Astrocyte of the spinal cord (primary cell): Measurements from ENCODE around the gene ETS2.

Source experiments
- DNase-seq: peaks from one replicate; pipeline ENCODE4 v3.0.0; 2011; ENCODE audit warnings: low read depth, low spot score
- H3K4me3 ChIP-seq: 2 replicates; pipeline ENCODE4 v1.5.1; 2011; ENCODE audit warnings: low read depth, mild to moderate bottlenecking, low read length, moderate library complexity
- CTCF ChIP-seq: IDR thresholded peaks from 2 replicates; pipeline ENCODE4 v1.5.1; 2012; ENCODE audit warnings: low read depth, mild to moderate bottlenecking, low read length, inconsistent platforms
- in situ Hi-C: cut with HindIII; loops from 2 replicates; pipeline ENCODE4 v1.10.0; 2017; ENCODE audit warnings: low sequenced_read_pairs

ETS2 gene

GRCh38 chr21:38809198-38809878, 3.6 kb downstream of the ETS2 start:
- no peak for TF ChIP-seq CTCF
- no peak overlapping the region for H3K4me3 ChIP-seq
- DNase-seq: no peak
- in situ Hi-C loops: loop anchor here (25.0 kb wide), 1 partner anchor 128 kb away; no protein-coding TSS in a partner anchor

DNA sequence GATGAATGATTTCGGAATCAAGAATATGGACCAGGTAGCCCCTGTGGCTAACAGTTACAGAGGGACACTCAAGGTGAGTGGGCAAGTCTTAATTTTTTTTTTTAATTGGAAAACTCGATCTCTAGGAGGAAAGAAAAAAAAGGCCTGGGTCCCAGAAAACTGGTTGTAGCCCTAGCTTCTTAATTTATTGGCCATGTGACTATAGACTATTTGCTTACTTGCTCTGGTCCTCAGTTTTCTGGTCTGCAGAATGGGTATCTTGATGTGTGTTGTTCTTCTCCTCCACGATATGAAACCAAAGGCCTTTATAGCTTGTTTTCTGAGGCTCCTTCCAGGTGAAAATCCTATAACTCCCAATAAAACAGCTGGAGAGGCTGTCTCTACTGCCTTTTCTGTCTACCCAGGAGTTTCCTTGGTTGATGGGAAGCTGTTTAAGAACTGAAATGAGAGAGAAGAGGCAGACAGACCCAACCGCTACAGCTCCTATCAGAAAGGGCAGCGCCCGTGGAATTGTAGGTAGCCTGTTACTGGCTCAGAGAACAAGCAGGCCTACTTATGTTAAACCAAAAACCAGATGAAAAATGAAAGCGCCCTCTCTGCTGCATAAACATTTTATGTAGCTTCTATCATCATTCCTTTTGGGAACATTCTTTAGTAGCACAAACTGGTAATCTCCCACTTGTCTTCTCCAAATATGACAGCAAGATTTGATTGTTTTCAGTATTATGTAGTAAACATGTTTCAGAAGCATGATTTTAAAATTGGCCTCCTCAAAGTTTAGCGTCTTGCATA, 4.5 kb downstream of the ETS2 start:
- H3K4me3 ChIP-seq: no peak overlapping the region
- in situ Hi-C loops: loop anchor here (25.0 kb wide), 1 partner anchor 127 kb away; no protein-coding TSS in a partner anchor
- no peak for DNase-seq
- no peak for TF ChIP-seq CTCF

GRCh38 chr21:38810826-38811164, 5.1 kb downstream of the ETS2 start:
- in situ Hi-C loops: loop anchor here (25.0 kb wide), 1 partner anchor 127 kb away; no protein-coding TSS in a partner anchor
- H3K4me3 ChIP-seq: no peak overlapping the region
- DNase-seq: no peak
- no peak for TF ChIP-seq CTCF

- TF ChIP-seq CTCF: no peak
- peak; percentile 93 for DNase-seq
- no peak overlapping the region for H3K4me3 ChIP-seq
- in situ Hi-C loops: loop anchor here (25.0 kb wide), 1 partner anchor 126 kb away; no protein-coding TSS in a partner anchor
These were observed 5.5 kb downstream of the ETS2 start for GRCh38 chr21:38811257-38811656.

- H3K4me3 ChIP-seq: no peak overlapping the region
- no peak for DNase-seq
- in situ Hi-C loops: loop anchor here (25.0 kb wide), 1 partner anchor 124 kb away; no protein-coding TSS in a partner anchor
- no peak for TF ChIP-seq CTCF
These were observed 7.4 kb downstream of the ETS2 start for GRCh38 chr21:38813143-38813542.

DNA sequence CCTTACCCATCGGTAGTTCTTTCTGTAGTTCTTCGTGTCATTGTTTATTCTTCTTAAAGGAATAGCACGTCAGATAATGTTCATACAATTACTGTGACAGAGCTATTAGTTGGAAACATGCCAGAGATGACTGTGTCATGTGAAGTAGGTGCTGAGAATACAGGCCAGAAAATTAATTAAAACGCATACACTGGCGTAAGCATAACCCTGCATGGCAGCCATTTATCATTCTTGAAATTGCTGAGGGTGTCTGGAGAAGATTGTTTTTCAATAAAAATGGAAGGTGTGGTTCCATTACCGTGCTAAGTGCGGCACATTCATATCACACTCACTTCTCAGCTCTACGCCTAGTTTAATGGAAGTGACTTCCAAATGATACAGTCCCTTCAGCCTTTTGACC, 7.8 kb downstream of the ETS2 start:
- in situ Hi-C loops: loop anchor here (25.0 kb wide), 1 partner anchor 124 kb away; no protein-coding TSS in a partner anchor
- no peak overlapping the region for H3K4me3 ChIP-seq
- no peak for DNase-seq
- TF ChIP-seq CTCF: no peak
